ENCODE data around the gene MAP10.

MAP10 gene

GRCh38 chr1:232797856-232798510, 7.2 kb upstream of the MAP10 start:
- DNase-seq = no peak

GRCh38 chr1:232798920-232799319, 6.3 kb upstream of the MAP10 start:
- DNase-seq = no peak

- no peak for DNase-seq
Observed at GRCh38 chr1:232806186-232806510, 932 bp downstream of the MAP10 start.

- DNase-seq = no peak
Observed at GRCh38 chr1:232810856-232811255, 5.6 kb downstream of the MAP10 start.

GRCh38 chr1:232812560-232812959, 7.3 kb downstream of the MAP10 start:
- no peak for DNase-seq

- no peak for DNase-seq
Observed at GRCh38 chr1:232813097-232813496, 7.9 kb downstream of the MAP10 start.

- DNase-seq = no peak
Observed at GRCh38 chr1:232813760-232814159, 8.5 kb downstream of the MAP10 start.

GRCh38 chr1:232816324-232816723, 11.1 kb downstream of the MAP10 start:
- no peak for DNase-seq

- no peak for DNase-seq
Observed at GRCh38 chr1:232818040-232818439, 12.8 kb downstream of the MAP10 start.

GRCh38 chr1:232820431-232820830, 15.2 kb downstream of the MAP10 start:
- no peak for DNase-seq

GRCh38 chr1:232822530-232822929, 17.3 kb downstream of the MAP10 start:
- DNase-seq = no peak

GRCh38 chr1:232826318-232826717, 21.1 kb downstream of the MAP10 start:
- no peak for DNase-seq

- no peak for DNase-seq
Observed at GRCh38 chr1:232830661-232831060, 25.4 kb downstream of the MAP10 start.

GRCh38 chr1:232831895-232832294, 26.7 kb downstream of the MAP10 start:
- DNase-seq = no peak

GRCh38 chr1:232834066-232834465, 28.9 kb downstream of the MAP10 start:
- DNase-seq = no peak

GRCh38 chr1:232835166-232835565, 29.9 kb downstream of the MAP10 start:
- no peak for DNase-seq

GRCh38 chr1:232837087-232837486, 31.9 kb downstream of the MAP10 start:
- DNase-seq = no peak

GRCh38 chr1:232841823-232842565, 36.8 kb downstream of the MAP10 start:
- DNase-seq = no peak

- DNase-seq = no peak
Observed at GRCh38 chr1:232844791-232845190, 39.6 kb downstream of the MAP10 start.

GRCh38 chr1:232845406-232845955, 40.3 kb downstream of the MAP10 start:
- no peak for DNase-seq

- no peak for DNase-seq
Observed at GRCh38 chr1:232851532-232851931, 46.3 kb downstream of the MAP10 start.

- no peak for DNase-seq
Observed at GRCh38 chr1:232853994-232854797, 49.0 kb downstream of the MAP10 start.

- DNase-seq = no peak
Observed at GRCh38 chr1:232854798-232855159, 49.6 kb downstream of the MAP10 start.

GRCh38 chr1:232856541-232856940, 51.3 kb downstream of the MAP10 start:
- DNase-seq = no peak

Measured in DMS79 (cell line).